ENCODE results near the gene TTYH1.
"Not testable (repeated sequence)": the region's sequence is repeated elsewhere in the genome, so short reads cannot be mapped to it uniquely, and the experiment has no call there.

TTYH1 gene

DNA sequence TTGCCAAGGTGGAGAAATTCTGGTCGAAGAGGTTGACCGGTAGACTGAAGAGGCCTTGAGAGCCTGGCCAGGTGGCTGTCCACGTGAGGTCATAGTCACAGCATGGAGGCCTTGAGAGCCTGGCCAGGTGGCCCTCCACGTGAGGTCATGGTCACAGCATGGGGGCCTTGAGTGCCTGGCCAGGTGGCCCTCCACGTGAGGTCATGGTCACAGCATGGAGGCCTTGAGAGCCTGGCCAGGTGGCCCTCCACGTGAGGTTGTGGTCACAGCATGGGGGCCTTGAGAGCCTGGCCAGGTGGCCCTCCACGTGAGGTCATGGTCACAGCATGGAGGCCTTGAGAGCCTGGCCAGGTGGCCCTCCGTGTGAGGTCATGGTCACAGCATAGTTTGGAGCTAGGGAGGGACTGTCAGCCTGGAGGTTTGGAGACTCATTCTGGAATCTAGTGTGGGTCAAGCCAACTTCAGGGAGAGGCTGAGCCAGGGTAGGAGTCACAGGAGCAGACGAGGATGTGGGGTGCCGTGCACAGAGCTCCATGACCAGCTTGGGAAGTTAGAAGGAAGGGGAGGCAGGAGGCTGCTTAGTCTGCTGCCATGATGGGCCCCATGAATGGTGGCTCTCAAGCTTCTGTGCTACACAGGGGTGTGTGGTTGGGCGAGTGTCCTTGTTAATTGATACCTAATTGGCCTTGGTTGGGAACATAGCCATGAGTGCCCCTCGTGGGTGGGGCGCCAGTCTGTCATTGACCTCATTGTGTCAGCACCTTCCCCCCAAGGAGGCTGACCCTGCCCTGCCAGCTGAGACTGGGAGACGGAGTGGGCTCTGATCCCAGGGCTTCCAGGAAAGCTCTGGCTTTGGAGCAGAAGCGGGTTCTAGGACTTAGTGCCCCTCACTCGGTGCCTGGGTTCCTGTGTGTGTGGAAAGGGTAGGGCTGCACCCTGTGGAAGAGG lies 44.3 kb downstream of the TTYH1 start:
- no peak for DNase-seq (ENCODE audit: low read depth in 2 of 2)

DNA sequence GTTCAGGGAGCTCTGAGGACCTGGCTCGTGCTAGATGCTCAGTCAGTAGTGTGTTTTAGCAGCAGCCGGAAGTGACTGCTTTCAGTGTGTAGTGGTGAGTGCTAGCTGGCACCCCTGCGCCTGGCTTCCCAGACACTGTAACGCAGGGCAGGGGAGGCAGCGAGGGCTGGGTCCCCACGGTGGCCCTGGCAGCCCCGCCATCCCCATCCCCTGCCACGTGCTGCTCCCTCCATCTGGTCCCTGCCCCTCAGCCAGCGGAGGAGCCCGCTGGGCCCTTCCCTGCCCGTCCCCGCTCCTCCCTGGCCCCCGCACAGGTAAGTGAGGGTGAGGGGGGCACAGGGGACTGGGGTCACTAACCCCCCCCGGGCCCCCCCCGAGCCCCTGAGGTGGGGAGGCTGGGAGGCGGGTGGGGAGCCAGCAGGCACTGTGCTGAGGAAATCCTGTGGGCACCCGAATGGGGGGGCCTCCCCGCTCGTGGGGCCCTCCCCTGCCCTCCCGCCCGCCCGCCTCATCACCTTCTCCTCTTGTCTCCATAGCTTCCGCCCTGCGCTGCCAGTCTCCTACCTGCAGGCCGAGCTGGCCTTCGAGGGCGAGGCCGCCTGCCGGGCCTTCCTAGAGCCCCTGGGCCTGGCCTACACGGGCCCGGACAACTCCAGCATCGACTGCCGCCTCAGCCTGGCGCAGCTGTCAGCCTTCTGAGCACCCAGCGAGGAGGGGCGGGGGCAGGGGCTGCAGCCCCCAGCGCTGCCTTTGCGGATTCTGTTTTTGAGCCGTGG lies 45.2 kb downstream of the TTYH1 start:
- DNase-seq (ENCODE audit: low read depth in 2 of 2), result no peak

DNA sequence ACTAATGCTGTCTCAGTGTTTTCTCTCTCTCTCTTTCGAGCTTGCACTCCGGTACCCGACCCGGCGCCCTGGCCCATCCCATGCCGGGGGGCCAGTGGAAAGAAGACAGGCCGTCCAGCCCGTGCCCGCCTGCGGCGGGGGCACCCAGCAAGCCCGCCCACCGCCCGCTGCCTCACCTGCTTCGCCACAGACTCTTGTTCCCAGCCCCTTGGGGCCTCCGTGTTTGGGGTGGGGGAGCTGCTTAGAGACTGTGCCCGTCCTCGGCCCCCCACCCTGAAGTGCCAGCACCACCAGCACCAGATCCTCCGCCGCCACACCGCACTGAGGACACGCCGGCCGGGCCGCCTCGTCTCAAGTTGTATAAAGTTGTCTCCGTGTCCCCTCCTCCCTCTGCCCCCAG lies 45.9 kb downstream of the TTYH1 start:
- DNase-seq (ENCODE audit: low read depth in 2 of 2), result no peak

DNA sequence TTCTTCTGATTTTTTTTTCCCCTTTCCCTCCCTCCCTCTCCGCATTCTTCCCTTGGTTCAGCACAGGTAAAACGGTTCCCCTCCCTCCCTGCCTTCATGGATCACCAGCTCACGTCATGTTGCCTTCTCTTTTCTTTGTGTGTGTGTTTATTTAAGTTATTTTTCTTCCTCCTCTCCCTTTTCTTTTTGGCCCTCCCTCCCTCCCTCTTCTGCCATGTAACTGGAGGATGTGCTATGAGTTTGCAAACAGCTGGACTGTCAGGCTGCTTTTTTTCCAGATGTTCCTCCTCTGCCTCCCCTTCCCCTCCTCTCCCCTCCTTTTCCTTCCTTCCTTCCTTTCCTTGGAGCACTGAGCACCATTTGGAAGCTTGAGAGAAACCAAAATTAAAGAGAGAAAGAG lies 46.3 kb downstream of the TTYH1 start:
- DNase-seq (ENCODE audit: low read depth in 2 of 2), result no peak

GRCh38 chr19:54462047-54462654 lies 46.9 kb downstream of the TTYH1 start:
- no peak for DNase-seq (ENCODE audit: low read depth in 2 of 2)

- DNase-seq (ENCODE audit: low read depth in 2 of 2), result no peak
Observed at GRCh38 chr19:54462655-54463530, 47.6 kb downstream of the TTYH1 start.

DNA sequence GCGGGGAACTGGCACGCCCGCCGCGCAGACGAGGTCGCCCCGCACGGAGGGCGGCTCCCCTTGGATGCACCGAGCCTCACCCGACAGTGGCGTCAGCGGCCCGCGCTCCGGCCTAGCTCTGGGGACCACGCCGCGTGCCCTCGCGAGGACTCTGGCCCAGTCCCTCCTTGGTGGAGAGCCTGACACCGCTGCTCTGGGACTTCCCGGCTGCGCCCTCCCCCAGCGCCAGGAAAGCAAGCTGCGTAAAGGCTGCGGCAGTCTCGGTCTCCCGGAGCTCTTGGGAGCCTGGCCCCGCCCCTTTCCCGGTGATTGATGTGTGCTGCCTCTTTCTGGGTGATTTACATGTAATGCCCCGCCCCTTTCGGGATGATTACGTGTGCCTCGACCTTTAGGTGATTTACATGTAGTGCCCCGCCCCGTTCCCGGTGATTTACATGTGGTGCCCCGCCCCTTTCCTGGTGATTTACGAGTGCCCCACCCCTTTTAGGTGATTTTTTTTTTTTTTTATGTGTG lies 48.3 kb downstream of the TTYH1 start, which contains the start of gene LENG9:
Gene LENG9, minus strand, starts transcription at position 248 of the 513 bp plus-strand sequence. CDS start 252 bp downstream, outside the sequence.
- DNase-seq (ENCODE audit: low read depth in 2 of 2), result peak; percentile 77 to 91

GRCh38 chr19:54464044-54464629 lies 48.9 kb downstream of the TTYH1 start:
- peak; percentile 36 to 72 for DNase-seq (ENCODE audit: low read depth in 2 of 2)

DNA sequence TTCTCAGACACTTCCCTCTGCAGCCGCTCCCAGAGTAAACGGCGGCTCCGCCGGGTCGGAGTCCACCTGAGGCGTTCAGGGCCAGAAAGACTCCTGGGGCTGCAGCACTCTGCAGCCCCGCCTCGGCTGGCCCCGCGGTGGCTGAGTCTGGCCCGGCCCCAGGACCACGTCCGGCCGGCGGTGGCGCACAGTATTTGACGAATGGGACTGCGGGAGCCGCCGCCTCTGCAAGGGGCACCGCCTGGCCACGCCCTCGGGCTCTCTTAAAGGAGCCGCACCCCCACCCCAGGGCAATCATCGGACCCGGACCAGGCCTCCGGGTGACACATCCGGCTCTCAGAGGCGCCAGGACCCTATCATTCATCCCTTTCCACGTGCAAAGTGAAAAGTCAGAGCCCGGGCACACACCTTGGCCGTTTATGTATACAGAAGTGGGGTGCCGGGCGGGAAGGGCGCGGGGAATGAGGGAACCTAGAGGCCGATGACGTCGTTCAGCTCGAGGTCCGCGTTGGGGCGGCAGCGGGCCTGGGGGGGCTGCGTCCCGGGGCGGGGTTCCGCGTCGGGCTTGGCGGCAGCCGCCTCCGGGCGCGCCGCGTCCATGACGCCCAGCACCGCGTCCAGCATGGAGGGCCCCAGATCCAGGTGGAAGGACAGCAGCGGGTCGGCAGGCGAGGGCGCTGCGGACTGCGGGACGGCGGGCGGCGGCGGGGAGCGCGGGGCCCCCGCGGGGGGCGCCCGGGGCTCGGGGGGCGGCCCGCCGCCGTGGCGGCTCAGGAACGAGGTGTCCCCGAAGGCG lies 49.6 kb downstream of the TTYH1 start:
- DNase-seq (ENCODE audit: low read depth in 2 of 2), result no peak

DNA sequence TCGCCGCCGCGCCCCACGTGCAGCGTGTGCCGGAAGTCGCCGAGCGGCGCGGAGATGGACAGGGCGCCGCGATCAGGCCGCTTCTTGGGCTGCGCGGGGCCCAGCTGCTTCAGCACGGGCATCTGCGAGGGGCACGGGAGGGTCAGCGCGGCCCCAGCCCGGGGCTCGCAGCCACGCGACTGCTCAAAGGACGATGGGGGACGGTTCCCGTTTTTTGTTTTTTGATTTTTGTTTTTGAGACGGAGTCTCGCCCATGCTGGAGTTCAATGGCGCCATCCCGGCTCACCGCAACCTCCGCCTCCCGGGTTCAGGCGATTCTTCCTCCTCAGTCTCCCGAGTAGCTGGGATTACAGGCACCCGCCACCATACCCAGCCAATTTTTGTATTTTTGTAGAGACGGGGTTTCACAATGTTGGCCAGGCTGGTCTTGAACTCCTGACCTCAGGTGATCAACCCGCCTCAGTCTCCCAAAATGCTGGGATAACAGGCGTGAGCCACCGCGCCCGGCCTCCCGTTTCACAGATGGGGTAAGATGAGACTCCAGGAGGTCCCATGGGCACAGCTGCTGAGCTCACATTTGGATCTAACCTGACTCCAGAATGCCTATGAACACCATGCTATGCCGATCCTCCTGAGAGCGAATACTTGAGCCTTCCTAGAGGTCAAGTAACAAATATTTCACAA lies 50.3 kb downstream of the TTYH1 start:
- DNase-seq (ENCODE audit: low read depth in 2 of 2), result no peak

GRCh38 chr19:54466110-54466480 lies 50.8 kb downstream of the TTYH1 start:
- not testable (repeated sequence) for DNase-seq (ENCODE audit: low read depth in 2 of 2)

DNA sequence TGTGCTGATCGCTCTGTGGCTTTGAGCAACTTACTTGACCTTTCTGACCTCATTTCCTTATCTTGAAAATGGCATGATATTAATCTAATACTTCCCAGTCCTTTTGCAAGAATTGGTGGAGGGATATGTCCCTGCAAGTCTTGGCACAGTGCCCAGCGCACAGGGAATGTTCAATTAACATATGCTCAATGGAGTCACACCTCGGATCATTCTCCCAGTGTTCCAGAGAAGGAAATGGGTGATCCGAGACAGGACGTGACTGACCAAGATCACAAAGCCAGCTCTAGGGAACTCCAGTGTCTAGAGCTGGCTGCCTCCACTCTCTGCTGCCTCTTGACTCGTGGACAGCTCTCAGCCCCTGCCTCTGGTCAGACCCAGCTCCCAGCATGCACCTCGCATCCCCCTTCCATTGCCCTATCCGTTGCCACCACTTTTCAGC lies 54.3 kb downstream of the TTYH1 start:
- no peak for DNase-seq (ENCODE audit: low read depth in 2 of 2)

DNA sequence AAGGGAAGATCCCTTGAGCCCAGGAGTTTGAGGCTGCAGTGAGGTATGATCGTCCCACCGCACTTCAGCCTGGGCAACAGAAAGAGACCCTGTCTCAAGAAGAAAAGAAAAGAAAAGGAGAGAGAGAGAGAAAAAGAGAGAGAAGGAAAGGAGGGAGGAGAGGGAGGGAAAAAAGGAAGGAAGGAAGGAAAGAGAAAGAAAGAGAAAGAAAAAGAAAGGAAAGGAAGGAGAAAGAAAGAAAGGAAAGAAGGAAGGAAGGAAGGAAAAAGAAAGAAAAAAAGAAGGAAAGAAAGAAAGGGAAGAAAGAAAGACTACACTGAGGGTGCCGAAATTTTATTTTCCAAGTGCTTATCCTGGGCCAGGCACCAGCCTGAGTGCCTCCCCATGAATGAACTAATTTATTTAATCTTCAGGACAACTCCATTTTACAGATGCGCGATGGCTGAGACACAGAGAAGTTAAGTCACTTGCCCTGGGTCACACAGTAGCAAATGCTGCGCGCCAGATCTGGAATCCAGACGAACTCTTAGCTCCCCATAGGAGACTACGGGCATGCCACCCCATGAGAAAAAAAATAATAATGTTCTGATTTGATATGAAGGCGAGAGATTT lies 55.1 kb downstream of the TTYH1 start:
- DNase-seq (ENCODE audit: low read depth in 2 of 2), result no peak

GRCh38 chr19:54470991-54471782 lies 55.9 kb downstream of the TTYH1 start:
- DNase-seq (ENCODE audit: low read depth in 2 of 2), result no peak

DNA sequence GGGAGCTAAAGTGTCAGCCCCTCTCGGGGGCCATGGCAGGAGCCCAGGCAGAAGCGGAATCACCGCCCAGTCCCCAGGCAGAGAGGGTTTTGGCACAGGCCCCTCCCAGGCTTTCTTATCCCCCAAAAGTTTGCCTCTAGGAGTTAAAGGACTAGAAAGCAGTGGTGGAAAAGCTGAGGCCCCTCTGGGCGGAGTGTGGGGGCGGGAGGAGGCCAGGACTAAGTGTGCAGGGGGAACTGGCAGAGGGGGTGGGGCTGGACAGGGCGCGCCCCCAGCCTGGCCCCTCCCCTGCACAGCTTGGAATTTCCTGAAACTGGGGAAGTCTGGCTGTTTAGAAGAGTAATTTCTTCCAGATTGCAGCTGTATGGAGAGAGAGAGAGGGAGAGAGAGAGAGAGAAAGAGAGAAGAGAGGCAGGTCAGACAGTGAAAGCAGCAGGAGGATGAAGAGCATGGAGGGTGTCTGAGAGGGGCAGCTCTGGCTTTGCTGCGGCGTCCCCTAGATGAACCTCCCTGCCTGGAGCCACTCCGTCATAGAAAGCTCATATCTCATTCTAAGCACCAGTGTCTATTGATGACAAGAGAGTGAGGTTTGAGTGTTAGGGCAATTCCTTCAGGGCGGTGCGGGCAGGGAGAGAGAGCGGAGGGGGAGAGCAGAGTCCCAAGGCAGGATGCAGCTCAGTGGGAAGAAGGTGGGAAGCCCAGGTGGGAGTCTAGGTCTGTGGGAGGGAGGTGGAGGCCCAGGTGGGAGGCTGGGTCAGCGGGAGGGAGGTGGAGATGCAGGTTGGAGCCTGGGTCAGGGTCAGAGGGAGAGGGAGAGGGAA lies 58.0 kb downstream of the TTYH1 start, which contains the start of gene CDC42EP5:
Gene CDC42EP5, minus strand, starts transcription at position 226 of the 821 bp plus-strand sequence. CDS start 7,749 bp downstream, outside the sequence.
- no peak for DNase-seq (ENCODE audit: low read depth in 2 of 2)

DNA sequence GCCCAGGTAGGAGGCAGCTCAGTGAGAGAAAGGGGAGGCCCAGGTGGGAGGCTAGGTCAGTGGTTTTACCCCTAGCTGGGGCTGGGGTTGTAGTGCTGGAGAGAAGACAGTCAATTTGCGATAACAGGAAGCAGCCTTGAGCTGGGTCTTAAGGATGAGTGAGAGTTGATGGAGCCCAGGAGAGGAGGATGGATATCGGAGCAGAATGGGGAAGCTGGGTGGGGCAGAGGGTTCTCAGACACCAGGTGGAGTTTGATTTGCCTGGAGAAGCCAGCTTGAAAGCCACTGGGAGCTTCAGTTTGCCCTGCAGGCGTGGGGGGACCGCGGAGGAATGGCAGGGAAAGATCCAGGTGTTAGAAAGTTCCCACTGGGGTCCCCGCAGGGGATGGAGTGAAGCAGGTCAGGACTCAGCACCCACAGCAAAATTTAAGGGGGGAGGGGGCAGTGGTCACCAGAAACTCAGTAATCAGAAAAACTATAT lies 58.7 kb downstream of the TTYH1 start:
- DNase-seq (ENCODE audit: low read depth in 2 of 2), result no peak

- no peak for DNase-seq (ENCODE audit: low read depth in 2 of 2)
Observed at GRCh38 chr19:54475706-54476105, 60.4 kb downstream of the TTYH1 start.

All from activated CD8-positive, alpha-beta memory T cell treated with anti-CD3 and anti-CD28 coated beads for 4 hours (primary cell).